ENCODE results near the gene PISD. TPM values are rescaled to one million over a fixed set of nuclear protein-coding genes. Genes with fewer than 3 reads are reported as not detected.

PISD gene
- total and polyA plus RNA-seq, 9 of the 15 experiments (the other 6 are each of a cell fraction or from before 2014, with no cell fraction given): 24.5 to 65.9 (median 36.6) TPM

- TF ChIP-seq ID3 (CRISPR knock-in tag; IDR thresholded peaks at IDR 0.05) (no peak), ID3 (tag; IDR thresholded peaks at IDR 0.05) (no peak), DNMT1 (IDR thresholded peaks at IDR 0.05) (no peak), TBL1XR1 (IDR thresholded peaks at IDR 0.05; ENCODE audit: low read length in 2 of 2) (peak in 1 of 2 experiments; percentile 63; a peak in 1 of 4 replicates), CTBP1 (IDR thresholded peaks at IDR 0.05; ENCODE audit: borderline replicate concordance) (peak; percentile 65; the same call in 1 of the 2 replicates), MTA3 (IDR thresholded peaks at IDR 0.05; ENCODE audit: borderline replicate concordance) (peak; percentile 42; the same call in 1 of the 2 replicates), ATF4 (CRISPR knock-in tag; IDR thresholded peaks at IDR 0.05) (no peak), ARID1B (IDR thresholded peaks at IDR 0.05) (peak; percentile 47), CREB3L1 (IDR thresholded peaks at IDR 0.05; ENCODE audit: borderline replicate concordance, low read depth) (0 out of 2 replicates have a peak, but pooled peaks have one; percentile 26), GABPB1 (CRISPR knock-in tag; IDR thresholded peaks at IDR 0.05) (peak; percentile 35; the same call in 1 of the 2 replicates), TAF1 (IDR thresholded peaks at IDR 0.05; ENCODE audit: control insufficient read depth, extremely low read depth, insufficient read depth, low read length, severe bottlenecking) (peak; percentile 66), SUPT5H (IDR thresholded peaks at IDR 0.05) (peak; percentile 77), TCF7L2 (IDR thresholded peaks at IDR 0.05; ENCODE audit: low read depth, low read length) (no peak), JUN (IDR thresholded peaks at IDR 0.05; ENCODE audit: borderline replicate concordance, low read depth, low read length) (peak; percentile 5; the same call in 1 of the 2 replicates), JUN (CRISPR knock-in tag; IDR thresholded peaks at IDR 0.05; ENCODE audit: borderline replicate concordance) (no peak), GTF2E2 (tag; IDR thresholded peaks at IDR 0.05) (0 out of 2 replicates have a peak, but pooled peaks have one; percentile 43), TRIM28 (IDR thresholded peaks at IDR 0.05) (no peak), PCBP2 (IDR thresholded peaks at IDR 0.05; ENCODE audit: low read depth, low read length, poor library complexity, severe bottlenecking) (no peak), DPF2 (IDR thresholded peaks at IDR 0.05) (peak; percentile 62; the same call in 1 of the 2 replicates), U2AF1 (optimal IDR thresholded peaks at IDR 0.05; ENCODE audit: low read depth, low read length) (no peak), YBX1 (IDR thresholded peaks at IDR 0.05) (no peak), FOXK2 (conservative IDR thresholded peaks at IDR 0.05 in 1 of 2, IDR thresholded peaks at IDR 0.05 in 1 of 2; ENCODE audit: low read depth in 2 of 2) (peak in 1 of 2 experiments; percentile 46; a peak in 1 of 4 replicates), TARDBP (IDR thresholded peaks at IDR 0.05) (no peak), NKRF (IDR thresholded peaks at IDR 0.05; ENCODE audit: borderline replicate concordance) (peak; percentile 99), CXXC5 (CRISPR knock-in tag; IDR thresholded peaks at IDR 0.05) (peak; percentile 54; the same call in 1 of the 2 replicates)
Observed at GRCh38 chr22:31661851-31662667, at the start of gene PISD (continued).
